SK-N-SH (cell line): Measurements from ENCODE around the gene P2RY13. TPM values are rescaled to one million over a fixed set of nuclear protein-coding genes. Genes with fewer than 3 reads are reported as not detected.

Experiments used
- CTCF ChIA-PET: fragments of 300-600, 350-600 bp; formaldehyde crosslinking; extraction: SDS; loops from one replicate; lab custom pipeline; 2021; lab: Yijun Ruan, JAX
- POLR2A ChIA-PET: fragments of 350-600 bp; sonication (Branson Sonifier 250); formaldehyde crosslinking; extraction: SDS; loops from one replicate; lab custom pipeline; 2020; ENCODE audit warnings: antibody characterized with exemption, inconsistent platforms; lab: Yijun Ruan, JAX
- DNase-seq: peaks from one replicate; pipeline ENCODE4 v3.0.0; 2012
- H2AFZ ChIP-seq: fragments of 200-600 bp; sonication (generic); 2 replicates; pipeline ENCODE4 v1.8.1; 2016; ENCODE audit warnings: antibody characterized with exemption, mild to moderate bottlenecking, low read depth
- H3F3A ChIP-seq: fragments of 200-600 bp; sonication (generic); replicated peaks from 2 replicates; pipeline ENCODE3; 2016; ENCODE audit warnings: antibody characterized with exemption, mild to moderate bottlenecking; ENCODE audit not compliant: insufficient read depth
- H3K27ac ChIP-seq, 2 experiments: fragments of 200-500 bp in 1 of 2; fragments of 200-600 bp in 1 of 2; sonication (Bioruptor generic) in 1 of 2; sonication (generic), shearing (Covaris generic) in 1 of 2; 2 replicates each; pipeline versions ENCODE4 v1.5.1 to v1.6.1; 2014 to 2016; ENCODE audit warnings: low read depth in 2 of 2, inconsistent platforms in 1 of 2, low read length in 1 of 2, mild to moderate bottlenecking in 1 of 2, mixed read lengths in 1 of 2
- H3K27me3 ChIP-seq: fragments of 200-600 bp; sonication (generic), shearing (Covaris generic); 2 replicates; pipeline ENCODE4 v1.6.1; 2016; ENCODE audit warnings: mixed run types; ENCODE audit not compliant: insufficient read depth
- H3K36me3 ChIP-seq, 2 experiments: fragments of 200-500 bp in 1 of 2; fragments of 200-600 bp in 1 of 2; sonication (Bioruptor generic) in 1 of 2; sonication (generic) in 1 of 2; replicated peaks in 1 of 2; 2 replicates each; pipeline versions ENCODE3 to v1.5.1; 2014 to 2016; ENCODE audit warnings: low read length in 1 of 2, mild to moderate bottlenecking in 1 of 2; ENCODE audit not compliant: insufficient read depth in 2 of 2, control insufficient read depth in 1 of 2
- H3K4me1 ChIP-seq, 2 experiments: fragments of 200-500 bp in 1 of 2; fragments of 200-600 bp in 1 of 2; sonication (Bioruptor generic) in 1 of 2; sonication (generic), shearing (Covaris generic) in 1 of 2; 2 replicates each; pipeline versions ENCODE4 v1.5.1 to v1.6.1; 2014 to 2016; ENCODE audit warnings: low read depth in 1 of 2, low read length in 1 of 2, mixed run types in 1 of 2; ENCODE audit not compliant: insufficient read depth in 2 of 2, control insufficient read depth in 1 of 2
- H3K4me2 ChIP-seq: fragments of 200-600 bp; sonication (generic), shearing (Covaris generic); 2 replicates; pipeline ENCODE4 v1.6.1; 2017; ENCODE audit warnings: mixed run types
- H3K4me3 ChIP-seq, 2 experiments: fragments of 200-500 bp in 1 of 2; fragments of 200-600 bp in 1 of 2; sonication (Bioruptor generic) in 1 of 2; sonication (generic), shearing (Covaris generic) in 1 of 2; 2 replicates each; pipeline versions ENCODE4 v1.5.1 to v1.8.1; 2014 to 2016; ENCODE audit warnings: low read depth in 2 of 2, inconsistent platforms in 1 of 2, low read length in 1 of 2, mild to moderate bottlenecking in 1 of 2, mixed read lengths in 1 of 2, moderate library complexity in 1 of 2
- H3K79me2 ChIP-seq: fragments of 200-600 bp; sonication (generic); 2 replicates; pipeline ENCODE4 v1.8.1; 2017; ENCODE audit warnings: mild to moderate bottlenecking; ENCODE audit not compliant: insufficient read depth
- H3K9ac ChIP-seq: fragments of 200-600 bp; sonication (generic); 2 replicates; pipeline ENCODE4 v1.6.1; 2017; ENCODE audit warnings: mixed run types
- H3K9me2 ChIP-seq: fragments of 200-600 bp; sonication (generic); 2 replicates; pipeline ENCODE4 v1.6.1; 2017; ENCODE audit warnings: mixed run types
- H3K9me3 ChIP-seq: fragments of 200-600 bp; sonication (generic); 2 replicates; pipeline ENCODE4 v1.6.1; 2017; ENCODE audit warnings: mixed run types, mild to moderate bottlenecking, moderate library complexity
- H4K20me1 ChIP-seq: fragments of 200-600 bp; sonication (generic); 2 replicates; pipeline ENCODE4 v1.6.1; 2017; ENCODE audit warnings: mild to moderate bottlenecking, mixed run types; ENCODE audit not compliant: insufficient read depth
- MXI1 ChIP-seq: IDR thresholded peaks from 2 replicates; pipeline ENCODE4 v1.6.1; 2012; ENCODE audit warnings: mild to moderate bottlenecking, low read depth, low read length, improper control_type of control experiment
- RAD21 ChIP-seq: IDR thresholded peaks from 2 replicates; pipeline ENCODE4 v1.6.1; 2012; ENCODE audit warnings: mild to moderate bottlenecking, low read length
- SMC3 ChIP-seq: IDR thresholded peaks from 2 replicates; pipeline ENCODE4 v1.6.1; 2012; ENCODE audit warnings: low read depth, low read length, improper control_type of control experiment
- WGBS: methylation state at CpG from one replicate; pipeline ENCODE4 v1.1.6; 2017; ENCODE audit warnings: low lambda C conversion rate; 5-methylcytosine and 5-hydroxymethylcytosine counted together
- polyA plus RNA-seq, 3 experiments: library from polyadenylated mRNA; depleted of rRNA; stranded (reverse); fragments of >200 nt; gene quantifications; 2 replicates each; pipeline ENCODE4 v1.2.3, GENCODE V29; 2012
- TF ChIP-seq, protein P1 (sequence below): fragments of 150-350 bp; IDR thresholded peaks from 2 replicates; pipeline ENCODE4 v1.6.1; 2017; ENCODE audit warnings: antibody characterized with exemption, low read length, low read depth, borderline replicate concordance
- TF ChIP-seq, protein P2 (sequence below): fragments of 200-600 bp; sonication (generic); IDR thresholded peaks from 2 replicates; pipeline ENCODE4 v1.6.1; 2017; ENCODE audit warnings: antibody characterized with exemption, mild to moderate bottlenecking, moderate library complexity
- TF ChIP-seq, protein P3 (sequence below): IDR thresholded peaks from 2 replicates; pipeline ENCODE4 v1.4.0; 2012; ENCODE audit warnings: low read depth, borderline replicate concordance
- TF ChIP-seq, protein P4 (sequence below): fragments of 150-350 bp; IDR thresholded peaks from 2 replicates; pipeline ENCODE4 v1.6.1; 2016; ENCODE audit warnings: mild to moderate bottlenecking, low read depth, low read length
- TF ChIP-seq, protein P5 (sequence below): IDR thresholded peaks from 2 replicates; pipeline ENCODE4 v1.4.0; 2012; ENCODE audit warnings: low read depth, borderline replicate concordance

Gene P2RY13
- polyA plus RNA-seq, 1 of the 3 experiments (the other 2 are of a cell fraction), result not detected

DNA sequence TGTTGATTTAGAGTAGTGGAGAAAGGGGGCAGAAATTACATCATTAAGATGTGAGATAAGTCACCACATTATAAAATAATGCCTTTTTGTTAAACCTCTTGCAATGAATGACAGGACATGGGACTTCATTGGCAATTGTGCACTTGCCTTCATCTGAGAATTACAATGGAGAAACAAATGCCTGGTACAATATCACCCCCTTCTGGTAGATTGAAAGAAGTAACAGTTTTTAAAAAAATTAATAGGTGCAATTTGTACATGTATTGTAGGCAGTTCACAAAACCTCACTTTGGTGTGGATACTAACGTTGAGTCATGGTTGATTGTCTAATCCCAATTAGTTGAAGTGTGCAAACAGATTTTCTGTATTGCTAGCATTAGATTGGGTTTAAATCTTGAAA is 46.4 kb downstream of the P2RY13 start:
- H3K27ac ChIP-seq, result no peak overlapping the region
- H2AFZ ChIP-seq, result no peak overlapping the region
- peak; percentile 50 for DNase-seq
- H3K36me3 ChIP-seq, result no peaks in the 10 kb centered on the region
- no peaks in the 10 kb centered on the region for H3K9me2 ChIP-seq
- CTCF ChIA-PET, result interaction anchor here (0.6 to 9.0 kb wide), 26 partner anchors 15 to 491 kb away, joined by 3 to 106 read pairs (median 3); no protein-coding TSS in a partner anchor
- TF ChIP-seq RAD21 (peak; percentile 89), SMC3 (peak; percentile 73)
- TF ChIP-seq, protein P1, sequence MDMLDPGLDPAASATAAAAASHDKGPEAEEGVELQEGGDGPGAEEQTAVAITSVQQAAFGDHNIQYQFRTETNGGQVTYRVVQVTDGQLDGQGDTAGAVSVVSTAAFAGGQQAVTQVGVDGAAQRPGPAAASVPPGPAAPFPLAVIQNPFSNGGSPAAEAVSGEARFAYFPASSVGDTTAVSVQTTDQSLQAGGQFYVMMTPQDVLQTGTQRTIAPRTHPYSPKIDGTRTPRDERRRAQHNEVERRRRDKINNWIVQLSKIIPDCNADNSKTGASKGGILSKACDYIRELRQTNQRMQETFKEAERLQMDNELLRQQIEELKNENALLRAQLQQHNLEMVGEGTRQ, result no peak
- TF ChIP-seq, protein P2, sequence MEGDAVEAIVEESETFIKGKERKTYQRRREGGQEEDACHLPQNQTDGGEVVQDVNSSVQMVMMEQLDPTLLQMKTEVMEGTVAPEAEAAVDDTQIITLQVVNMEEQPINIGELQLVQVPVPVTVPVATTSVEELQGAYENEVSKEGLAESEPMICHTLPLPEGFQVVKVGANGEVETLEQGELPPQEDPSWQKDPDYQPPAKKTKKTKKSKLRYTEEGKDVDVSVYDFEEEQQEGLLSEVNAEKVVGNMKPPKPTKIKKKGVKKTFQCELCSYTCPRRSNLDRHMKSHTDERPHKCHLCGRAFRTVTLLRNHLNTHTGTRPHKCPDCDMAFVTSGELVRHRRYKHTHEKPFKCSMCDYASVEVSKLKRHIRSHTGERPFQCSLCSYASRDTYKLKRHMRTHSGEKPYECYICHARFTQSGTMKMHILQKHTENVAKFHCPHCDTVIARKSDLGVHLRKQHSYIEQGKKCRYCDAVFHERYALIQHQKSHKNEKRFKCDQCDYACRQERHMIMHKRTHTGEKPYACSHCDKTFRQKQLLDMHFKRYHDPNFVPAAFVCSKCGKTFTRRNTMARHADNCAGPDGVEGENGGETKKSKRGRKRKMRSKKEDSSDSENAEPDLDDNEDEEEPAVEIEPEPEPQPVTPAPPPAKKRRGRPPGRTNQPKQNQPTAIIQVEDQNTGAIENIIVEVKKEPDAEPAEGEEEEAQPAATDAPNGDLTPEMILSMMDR, result peak; percentile 76
- TF ChIP-seq, protein P3, sequence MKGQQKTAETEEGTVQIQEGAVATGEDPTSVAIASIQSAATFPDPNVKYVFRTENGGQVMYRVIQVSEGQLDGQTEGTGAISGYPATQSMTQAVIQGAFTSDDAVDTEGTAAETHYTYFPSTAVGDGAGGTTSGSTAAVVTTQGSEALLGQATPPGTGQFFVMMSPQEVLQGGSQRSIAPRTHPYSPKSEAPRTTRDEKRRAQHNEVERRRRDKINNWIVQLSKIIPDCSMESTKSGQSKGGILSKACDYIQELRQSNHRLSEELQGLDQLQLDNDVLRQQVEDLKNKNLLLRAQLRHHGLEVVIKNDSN, result no peak
- TF ChIP-seq, all 33 proteins: peak for 3
- POLR2A ChIA-PET, result no interaction called here
- H3K4me2 ChIP-seq, result no peak overlapping the region
- 0% methylated on average over 1 of the region's 1 CpG for WGBS
- no peaks in the 10 kb centered on the region for H3F3A ChIP-seq
- no peak overlapping the region for H3K9ac ChIP-seq
- no peak overlapping the region; a peak in 1 of 4 replicates for H3K4me3 ChIP-seq
- peaks cover 0 to 2% of the 10 kb centered on the region in 2 experiments; a peak in 1 of 4 replicates for H3K4me1 ChIP-seq
- no peaks in the 10 kb centered on the region for H4K20me1 ChIP-seq
- H3K27me3 ChIP-seq, result no peaks in the 10 kb centered on the region
- H3K79me2 ChIP-seq, result no peaks in the 10 kb centered on the region
- H3K9me3 ChIP-seq, result no peaks in the 10 kb centered on the region

DNA sequence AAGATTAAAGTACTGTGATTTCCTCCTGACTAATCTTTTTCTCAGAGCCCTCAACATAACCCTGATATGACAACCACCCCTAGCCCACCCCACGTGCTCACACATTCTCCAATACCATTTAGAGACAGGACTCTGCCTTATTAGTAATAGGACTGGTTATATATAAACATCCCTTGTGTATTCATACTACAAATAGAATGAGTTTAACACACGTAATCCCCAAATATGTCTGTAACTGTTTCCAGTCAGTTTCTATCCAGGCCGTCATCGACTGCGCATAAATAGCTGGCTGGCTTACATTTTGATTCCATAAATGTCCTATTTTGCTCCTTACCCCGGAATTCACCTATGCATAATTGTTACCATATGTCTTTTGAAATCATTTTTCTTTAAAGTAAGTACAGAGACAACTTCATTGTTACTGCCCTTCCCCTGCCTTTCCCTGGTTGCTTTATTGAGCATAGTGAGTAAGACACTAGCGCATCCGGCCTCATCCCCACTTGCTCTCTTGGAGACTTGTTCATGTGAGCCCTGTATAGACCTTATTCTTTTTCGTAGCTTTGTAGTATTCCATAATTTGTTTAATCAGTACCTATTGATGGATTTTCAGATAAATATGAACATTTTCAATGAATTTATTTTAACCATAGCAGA is 47.6 kb downstream of the P2RY13 start:
- POLR2A ChIA-PET, result no interaction called here
- no peak overlapping the region for H3K4me2 ChIP-seq
- no peaks in the 10 kb centered on the region for H4K20me1 ChIP-seq
- WGBS, result 67% methylated on average over 9 of the region's 9 CpGs
- H3K79me2 ChIP-seq, result no peaks in the 10 kb centered on the region
- no peaks in the 10 kb centered on the region for H3K27me3 ChIP-seq
- H3K4me1 ChIP-seq, result peaks cover 0 to 2% of the 10 kb centered on the region in 2 experiments; a peak in 1 of 4 replicates
- no peak for TF ChIP-seq SMC3
- TF ChIP-seq, protein P4, sequence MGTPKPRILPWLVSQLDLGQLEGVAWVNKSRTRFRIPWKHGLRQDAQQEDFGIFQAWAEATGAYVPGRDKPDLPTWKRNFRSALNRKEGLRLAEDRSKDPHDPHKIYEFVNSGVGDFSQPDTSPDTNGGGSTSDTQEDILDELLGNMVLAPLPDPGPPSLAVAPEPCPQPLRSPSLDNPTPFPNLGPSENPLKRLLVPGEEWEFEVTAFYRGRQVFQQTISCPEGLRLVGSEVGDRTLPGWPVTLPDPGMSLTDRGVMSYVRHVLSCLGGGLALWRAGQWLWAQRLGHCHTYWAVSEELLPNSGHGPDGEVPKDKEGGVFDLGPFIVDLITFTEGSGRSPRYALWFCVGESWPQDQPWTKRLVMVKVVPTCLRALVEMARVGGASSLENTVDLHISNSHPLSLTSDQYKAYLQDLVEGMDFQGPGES, result no peak
- TF ChIP-seq, protein P5, sequence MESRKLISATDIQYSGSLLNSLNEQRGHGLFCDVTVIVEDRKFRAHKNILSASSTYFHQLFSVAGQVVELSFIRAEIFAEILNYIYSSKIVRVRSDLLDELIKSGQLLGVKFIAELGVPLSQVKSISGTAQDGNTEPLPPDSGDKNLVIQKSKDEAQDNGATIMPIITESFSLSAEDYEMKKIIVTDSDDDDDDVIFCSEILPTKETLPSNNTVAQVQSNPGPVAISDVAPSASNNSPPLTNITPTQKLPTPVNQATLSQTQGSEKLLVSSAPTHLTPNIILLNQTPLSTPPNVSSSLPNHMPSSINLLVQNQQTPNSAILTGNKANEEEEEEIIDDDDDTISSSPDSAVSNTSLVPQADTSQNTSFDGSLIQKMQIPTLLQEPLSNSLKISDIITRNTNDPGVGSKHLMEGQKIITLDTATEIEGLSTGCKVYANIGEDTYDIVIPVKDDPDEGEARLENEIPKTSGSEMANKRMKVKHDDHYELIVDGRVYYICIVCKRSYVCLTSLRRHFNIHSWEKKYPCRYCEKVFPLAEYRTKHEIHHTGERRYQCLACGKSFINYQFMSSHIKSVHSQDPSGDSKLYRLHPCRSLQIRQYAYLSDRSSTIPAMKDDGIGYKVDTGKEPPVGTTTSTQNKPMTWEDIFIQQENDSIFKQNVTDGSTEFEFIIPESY, result no peak
- no peak for TF ChIP-seq MXI1
- CTCF ChIA-PET, result interaction anchor here (0.7 to 9.0 kb wide), 19 partner anchors 15 to 494 kb away, joined by 3 to 106 read pairs (median 4); no protein-coding TSS in a partner anchor
- H3K9me3 ChIP-seq, result no peaks in the 10 kb centered on the region
- H3K27ac ChIP-seq, result no peak overlapping the region
- no peaks in the 10 kb centered on the region for H3F3A ChIP-seq
- no peaks in the 10 kb centered on the region for H3K9me2 ChIP-seq
- H2AFZ ChIP-seq, result no peak overlapping the region
- no peak overlapping the region for H3K9ac ChIP-seq
- H3K4me3 ChIP-seq, result no peak overlapping the region
- H3K36me3 ChIP-seq, result no peaks in the 10 kb centered on the region
- no peak for DNase-seq
